ENCODE results near the gene PDGFA.

Gene PDGFA

GRCh38 chr7:494259-494687, 25.4 kb downstream of the PDGFA start:
- TF ChIP-seq USF1 (IDR thresholded peaks at IDR 0.05) (no peak), MAX (IDR thresholded peaks at IDR 0.05) (no peak)

GRCh38 chr7:493661-494251, 25.9 kb downstream of the PDGFA start:
- TF ChIP-seq REST (IDR thresholded peaks at IDR 0.05; ENCODE audit: low read depth), result no peak

GRCh38 chr7:492714-493065, 27.0 kb downstream of the PDGFA start:
- TF ChIP-seq TEAD4 (IDR thresholded peaks at IDR 0.05) (no peak), NFIC (IDR thresholded peaks at IDR 0.05) (no peak), RAD21 (IDR thresholded peaks at IDR 0.05; ENCODE audit: low read depth) (no peak), YY1 (IDR thresholded peaks at IDR 0.05; ENCODE audit: low read depth) (no peak), TCF12 (IDR thresholded peaks at IDR 0.05; ENCODE audit: low read depth) (no peak), ZBTB7A (IDR thresholded peaks at IDR 0.05; ENCODE audit: low read depth) (no peak), EGR1 (IDR thresholded peaks at IDR 0.05) (no peak), FOXM1 (IDR thresholded peaks at IDR 0.05; ENCODE audit: borderline replicate concordance, low read depth) (no peak), TAF1 (IDR thresholded peaks at IDR 0.05; ENCODE audit: low read depth) (no peak), CEBPB (IDR thresholded peaks at IDR 0.05) (no peak), MAX (IDR thresholded peaks at IDR 0.05) (no peak), USF1 (IDR thresholded peaks at IDR 0.05) (no peak)

- no peak for TF ChIP-seq USF1 (IDR thresholded peaks at IDR 0.05)
Measured at GRCh38 chr7:491958-492713, 27.5 kb downstream of the PDGFA start.

GRCh38 chr7:491292-491957, 28.2 kb downstream of the PDGFA start:
- TF ChIP-seq TCF12 (IDR thresholded peaks at IDR 0.05; ENCODE audit: low read depth) (no peak), YY1 (IDR thresholded peaks at IDR 0.05; ENCODE audit: low read depth) (no peak), TEAD4 (IDR thresholded peaks at IDR 0.05) (no peak)

- TF ChIP-seq REST (IDR thresholded peaks at IDR 0.05; ENCODE audit: low read depth) (no peak), YY1 (IDR thresholded peaks at IDR 0.05; ENCODE audit: low read depth) (no peak), TEAD4 (IDR thresholded peaks at IDR 0.05) (no peak), EGR1 (IDR thresholded peaks at IDR 0.05) (no peak), TCF12 (IDR thresholded peaks at IDR 0.05; ENCODE audit: low read depth) (no peak), NFIC (IDR thresholded peaks at IDR 0.05) (no peak), RAD21 (IDR thresholded peaks at IDR 0.05; ENCODE audit: low read depth) (no peak), CEBPB (IDR thresholded peaks at IDR 0.05) (no peak), FOXM1 (IDR thresholded peaks at IDR 0.05; ENCODE audit: borderline replicate concordance, low read depth) (no peak), EP300 (IDR thresholded peaks at IDR 0.05; ENCODE audit: borderline replicate concordance) (no peak), TAF1 (IDR thresholded peaks at IDR 0.05; ENCODE audit: low read depth) (no peak), USF1 (IDR thresholded peaks at IDR 0.05) (no peak), CREB1 (IDR thresholded peaks at IDR 0.05; ENCODE audit: low read depth) (no peak), MAX (IDR thresholded peaks at IDR 0.05) (no peak), ZBTB7A (IDR thresholded peaks at IDR 0.05; ENCODE audit: low read depth) (no peak)
Measured at GRCh38 chr7:490461-491291, 29.0 kb downstream of the PDGFA start.

Measured in Ishikawa (cell line).